Calu3 (cell line): ENCODE measurements around the gene CDKL5. TPM values are rescaled to one million over a fixed set of nuclear protein-coding genes. Genes with fewer than 3 reads are reported as not detected.
"Not testable (repeated sequence)": the region's sequence is repeated elsewhere in the genome, so short reads cannot be mapped to it uniquely, and the experiment has no call there.

Source experiments
- BruUV-seq: library from RNA; stranded (reverse); fragments of 400-500 nt; replicated peaks from 2 replicates; lab custom pipeline; 2021; lab: Mats Ljungman, UMichigan
- CTCF ChIA-PET: fragments of 300-600 bp; sonication (Branson Sonifier 250); formaldehyde crosslinking; loops from one replicate; lab custom pipeline; 2022; ENCODE audit warnings: antibody characterized with exemption; lab: Charles Lee
- DNase-seq: peaks from one replicate; pipeline ENCODE4 v3.0.0; 2022
- H3K27ac Mint-ChIP-seq: one replicate; pipeline ENCODE4 v1.8.0; 2022; ENCODE audit warnings: mixed read lengths; ENCODE audit not compliant: unreplicated experiment
- H3K27me3 Mint-ChIP-seq: one replicate; pipeline ENCODE4 v1.8.0; 2022; ENCODE audit warnings: mixed read lengths; ENCODE audit not compliant: unreplicated experiment
- H3K36me3 Mint-ChIP-seq: one replicate; pipeline ENCODE4 v1.8.0; 2022; ENCODE audit warnings: mild to moderate bottlenecking, moderate library complexity, mixed read lengths; ENCODE audit not compliant: insufficient read depth, unreplicated experiment
- H3K4me1 Mint-ChIP-seq: one replicate; pipeline ENCODE4 v1.8.0; 2022; ENCODE audit warnings: mild to moderate bottlenecking, low read depth, mixed read lengths; ENCODE audit not compliant: unreplicated experiment
- H3K4me3 Mint-ChIP-seq: one replicate; pipeline ENCODE4 v1.8.0; 2022; ENCODE audit warnings: mild to moderate bottlenecking, low read depth, moderate library complexity, mixed read lengths; ENCODE audit not compliant: unreplicated experiment
- H3K9me3 Mint-ChIP-seq: one replicate; pipeline ENCODE4 v1.8.0; 2022; ENCODE audit warnings: low read depth, mixed read lengths; ENCODE audit not compliant: unreplicated experiment
- CTCF ChIP-seq: fragments of 200-600 bp; IDR thresholded peaks from one replicate; pipeline ENCODE4 v1.8.0; 2022; ENCODE audit warnings: antibody characterized with exemption; ENCODE audit not compliant: unreplicated experiment
- intact Hi-C: fragments of 100-400 bp; cut with micrococcal nuclease; formaldehyde crosslinking; loops from one replicate; pipeline ENCODE4 v1.10.0; 2022; ENCODE audit not compliant: unreplicated experiment
- total RNA-seq: library from RNA; stranded (reverse); gene quantifications from 2 replicates; pipeline ENCODE4 v1.2.3, GENCODE V29; 2022

CDKL5 gene
- total RNA-seq, 1 experiment from 2014 or later: 17.7 TPM

DNA sequence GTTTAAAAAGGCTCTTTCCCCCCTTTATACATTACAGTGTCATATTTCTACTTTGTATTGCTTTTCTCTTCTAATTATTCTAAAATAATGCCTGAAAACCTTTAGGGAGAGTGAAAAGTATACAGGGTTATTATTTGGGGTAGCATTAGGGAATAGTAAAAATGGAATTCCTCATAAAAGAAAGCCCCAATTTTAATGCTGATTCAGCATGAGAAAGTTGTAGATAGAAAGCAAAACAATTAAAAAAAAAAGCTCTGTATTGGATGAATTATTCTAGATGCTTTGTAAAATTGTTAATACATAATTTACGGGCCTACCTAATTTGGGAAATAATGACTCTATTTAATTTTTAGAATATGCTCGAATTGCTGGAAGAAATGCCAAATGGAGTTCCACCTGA, 154.1 kb downstream of the CDKL5 start:
- no peak overlapping the region for H3K27ac Mint-ChIP-seq
- BruUV-seq: no TSS peak
- no peak for DNase-seq
- H3K4me3 Mint-ChIP-seq: no peak overlapping the region
- CTCF ChIA-PET: no interaction called here
- no peaks in the 10 kb centered on the region for H3K27me3 Mint-ChIP-seq
- intact Hi-C loops: no loop called here
- H3K36me3 Mint-ChIP-seq: no peaks in the 10 kb centered on the region
- H3K9me3 Mint-ChIP-seq: no peaks in the 10 kb centered on the region
- peaks cover 5% of the 10 kb centered on the region for H3K4me1 Mint-ChIP-seq
- no peak for TF ChIP-seq CTCF

GRCh38 chrX:18582910-18583493, 157.6 kb downstream of the CDKL5 start:
- no TSS peak for BruUV-seq
- DNase-seq: no peak
- TF ChIP-seq CTCF: no peak
- intact Hi-C loops: no loop called here
- H3K36me3 Mint-ChIP-seq: no peaks in the 10 kb centered on the region
- no peaks in the 10 kb centered on the region for H3K27me3 Mint-ChIP-seq
- CTCF ChIA-PET: no interaction called here
- no peaks in the 10 kb centered on the region for H3K4me1 Mint-ChIP-seq
- H3K4me3 Mint-ChIP-seq: no peak overlapping the region
- H3K27ac Mint-ChIP-seq: no peak overlapping the region
- H3K9me3 Mint-ChIP-seq: no peaks in the 10 kb centered on the region

- H3K4me3 Mint-ChIP-seq, H3K27me3 Mint-ChIP-seq, intact Hi-C loops, H3K4me1 Mint-ChIP-seq, DNase-seq, CTCF ChIA-PET, H3K27ac Mint-ChIP-seq, H3K36me3 Mint-ChIP-seq, H3K9me3 Mint-ChIP-seq, BruUV-seq: not testable (repeated sequence)
Observed at GRCh38 chrX:18589292-18589691, 163.9 kb downstream of the CDKL5 start.

DNA sequence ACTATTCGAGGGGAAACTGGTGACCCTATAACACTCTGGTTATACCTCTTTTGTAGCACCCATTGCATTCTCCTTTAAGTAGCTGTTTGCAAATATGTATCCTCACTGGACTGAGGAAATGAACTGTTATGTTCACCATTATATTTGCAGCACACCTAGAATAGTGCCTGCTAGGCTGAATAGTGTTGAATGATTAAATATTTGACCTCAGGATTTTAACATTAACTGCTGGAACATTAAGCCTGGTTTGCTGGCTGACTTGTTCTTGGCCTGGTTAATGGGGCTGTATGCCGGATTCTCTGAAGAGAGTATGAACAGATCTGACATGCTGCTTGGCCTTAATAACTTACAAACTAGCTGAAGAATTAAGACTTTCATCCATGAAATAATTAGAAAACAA, 166.4 kb downstream of the CDKL5 start:
- DNase-seq: no peak
- H3K36me3 Mint-ChIP-seq: no peaks in the 10 kb centered on the region
- no peak overlapping the region for H3K4me3 Mint-ChIP-seq
- no peak for TF ChIP-seq CTCF
- H3K9me3 Mint-ChIP-seq: no peaks in the 10 kb centered on the region
- CTCF ChIA-PET: no interaction called here
- no TSS peak for BruUV-seq
- H3K27ac Mint-ChIP-seq: no peak overlapping the region
- intact Hi-C loops: no loop called here
- H3K4me1 Mint-ChIP-seq: peaks cover 7% of the 10 kb centered on the region
- no peaks in the 10 kb centered on the region for H3K27me3 Mint-ChIP-seq

- no TSS peak for BruUV-seq
- peaks cover 5% of the 10 kb centered on the region for H3K36me3 Mint-ChIP-seq
- no peak overlapping the region for H3K4me3 Mint-ChIP-seq
- no peak for TF ChIP-seq CTCF
- H3K4me1 Mint-ChIP-seq: peaks cover 12% of the 10 kb centered on the region
- no peaks in the 10 kb centered on the region for H3K27me3 Mint-ChIP-seq
- no peak overlapping the region for H3K27ac Mint-ChIP-seq
- CTCF ChIA-PET: no interaction called here
- DNase-seq: no peak
- no peaks in the 10 kb centered on the region for H3K9me3 Mint-ChIP-seq
- intact Hi-C loops: no loop called here
Observed at GRCh38 chrX:18594079-18594478, 168.7 kb downstream of the CDKL5 start.
